HG03139 (cell line): ENCODE measurements around the gene CCL5.

Experiments
- ATAC-seq: cut with Tn5 transposase; IDR thresholded peaks from one replicate; pipeline ENCODE4 v1.9.1; 2021; ENCODE audit not compliant: unreplicated experiment

The CCL5 gene

DNA sequence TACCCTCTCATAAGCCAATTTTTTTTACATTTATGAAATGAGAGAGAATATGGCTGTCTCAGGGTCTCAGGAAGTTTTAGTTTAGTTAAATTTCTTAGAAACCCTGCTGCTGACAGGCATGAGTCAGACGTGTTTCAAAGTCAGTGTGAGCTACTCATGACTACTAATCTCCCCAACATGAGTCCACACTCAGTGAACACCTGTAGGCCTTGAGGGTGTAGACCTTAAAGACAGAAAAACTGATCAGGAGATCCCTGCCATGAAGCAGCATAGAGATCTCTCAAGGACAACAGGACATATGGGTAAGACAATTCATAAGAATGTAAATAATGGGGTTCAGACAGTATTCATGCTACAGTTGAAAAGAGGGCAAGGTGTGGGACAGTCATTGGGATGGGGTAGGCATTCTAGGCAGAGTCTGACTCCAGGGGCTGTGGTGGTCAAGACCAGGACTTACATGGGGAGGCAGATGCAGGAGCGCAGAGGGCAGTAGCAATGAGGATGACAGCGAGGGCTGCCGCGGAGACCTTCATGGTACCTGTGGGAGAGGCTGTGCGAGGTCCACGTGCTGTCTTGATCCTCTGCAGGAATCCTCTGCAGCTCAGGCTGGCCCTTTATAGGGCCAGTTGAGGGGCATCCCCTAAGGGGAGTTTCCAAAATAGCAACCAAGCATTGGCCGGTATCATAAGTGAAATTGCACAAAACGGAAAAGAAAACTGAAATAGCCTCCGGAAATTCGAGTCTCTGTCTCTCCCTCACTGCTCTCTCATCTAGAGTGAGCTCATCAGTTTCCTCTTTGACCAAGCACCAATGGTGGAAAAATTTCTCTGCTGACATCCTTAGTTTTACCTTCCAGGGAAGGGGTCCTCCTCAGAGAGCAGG, at the start of gene CCL5:
Gene CCL5, minus strand, starts transcription at position 588 of the 882 bp plus-strand sequence.
- peak; percentile 87 for ATAC-seq

DNA sequence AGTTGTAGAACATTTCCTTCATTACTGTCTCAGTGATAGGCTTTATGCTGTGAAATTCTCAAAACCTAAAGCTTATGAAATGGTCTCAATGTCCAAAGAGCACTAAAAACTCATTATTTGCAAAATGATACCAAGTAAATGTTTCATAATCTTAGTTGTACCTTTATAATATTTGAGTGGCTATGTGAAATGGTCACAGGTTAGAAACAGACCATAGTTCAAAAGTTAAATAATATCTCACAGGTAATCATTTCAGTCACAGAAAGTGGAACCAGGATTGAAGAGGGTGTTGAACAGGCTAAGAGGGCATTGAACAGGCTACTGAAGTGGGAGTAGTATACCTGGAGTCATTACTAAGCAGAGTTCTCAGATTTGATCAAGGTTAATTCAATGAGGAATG, 47.6 kb upstream of the CCL5 start:
- no peak for ATAC-seq

DNA sequence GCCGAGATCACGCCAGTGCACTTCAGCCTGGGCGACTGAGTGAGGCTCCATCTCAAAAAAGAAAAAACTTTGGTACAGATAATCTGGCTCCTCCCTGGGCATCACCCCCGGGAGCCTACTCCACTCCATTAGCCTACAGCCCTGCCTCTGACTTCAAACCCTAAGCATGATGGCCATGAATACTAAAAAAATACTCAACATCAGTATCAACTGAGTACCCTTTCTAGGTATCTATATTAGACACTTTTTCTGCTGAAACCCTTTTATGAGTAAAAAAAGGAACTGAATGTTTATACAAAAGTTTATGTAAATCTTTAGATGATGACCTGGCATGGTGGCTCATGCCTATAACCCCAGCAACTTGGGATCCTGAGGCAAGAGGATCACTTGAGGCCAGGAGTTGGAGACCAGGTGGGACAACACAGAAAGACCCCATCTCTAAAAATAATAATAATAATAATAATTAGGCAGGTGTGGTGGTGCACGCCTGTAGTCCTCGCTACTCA, 43.5 kb upstream of the CCL5 start:
- no peak for ATAC-seq

DNA sequence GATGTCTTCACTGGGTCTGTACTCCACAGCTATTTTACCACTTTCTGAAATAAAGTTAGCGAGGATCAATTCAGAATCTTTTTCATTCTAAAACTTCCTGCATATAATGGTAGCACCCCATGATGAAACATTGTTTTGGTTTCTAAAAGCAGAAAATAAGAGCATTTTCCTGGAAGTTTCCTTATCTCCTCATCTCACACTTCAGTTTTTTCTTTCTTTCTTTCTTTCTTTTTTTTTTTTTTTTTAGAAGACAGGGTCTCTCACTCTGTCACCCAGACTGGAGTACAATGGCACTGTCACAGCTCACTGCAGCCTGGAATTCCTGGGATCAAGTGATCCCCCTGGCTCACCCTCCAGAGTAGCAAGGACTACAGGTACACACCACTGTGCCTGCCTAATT, 40.1 kb upstream of the CCL5 start:
- no peak for ATAC-seq

DNA sequence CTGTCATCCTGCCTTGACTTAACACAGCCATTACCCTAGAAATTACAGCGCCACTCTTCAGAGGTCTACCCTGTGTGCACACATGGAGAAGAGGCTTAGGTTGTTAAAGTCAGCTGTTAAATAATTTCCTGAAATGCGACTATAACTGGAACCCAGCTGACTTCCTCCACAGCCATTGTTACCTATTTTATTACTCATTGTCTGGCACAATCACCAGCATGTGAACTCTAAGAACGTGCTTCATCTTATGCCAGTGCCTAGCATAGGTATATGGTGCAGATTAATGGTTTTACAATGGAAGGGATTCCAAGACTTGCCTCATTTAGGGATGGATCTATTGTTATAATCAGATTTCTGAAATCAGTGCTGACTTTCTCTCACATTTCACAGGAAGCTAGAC, 38.5 kb upstream of the CCL5 start:
- no peak for ATAC-seq

DNA sequence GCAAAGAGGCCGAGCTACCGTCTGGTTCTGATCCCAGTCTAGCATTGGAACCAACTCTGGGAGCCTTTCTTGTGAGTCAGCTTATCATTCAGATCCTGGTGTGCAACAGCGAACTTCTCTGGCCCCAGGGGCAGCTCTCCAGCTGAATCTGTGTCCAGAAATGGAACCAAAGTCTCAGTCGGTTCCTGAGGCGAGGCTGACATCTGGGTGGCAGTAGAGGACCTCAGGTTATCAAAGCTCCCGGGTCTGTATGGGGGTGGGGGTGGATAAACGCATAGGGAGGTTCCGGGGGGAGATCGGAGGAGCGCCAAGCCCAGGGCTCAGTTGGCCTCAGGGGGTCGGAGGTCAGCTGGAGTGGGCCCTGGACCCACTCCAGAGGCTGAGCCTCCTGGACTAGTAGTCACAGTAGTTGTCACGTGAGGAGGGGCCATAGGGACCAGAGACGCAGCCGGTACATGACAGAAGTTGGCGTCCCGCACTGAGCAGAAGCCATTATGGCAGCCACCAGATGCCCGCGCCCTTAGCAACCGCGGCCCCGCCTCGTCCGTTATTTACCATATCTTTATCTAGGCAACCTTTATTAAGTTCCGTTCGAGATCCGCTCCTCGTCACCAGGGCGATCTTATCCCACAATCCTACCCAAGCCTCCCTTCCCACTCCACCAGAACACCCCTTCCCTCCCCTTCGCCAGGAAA, 37.5 kb upstream of the CCL5 start:
- ATAC-seq = no peak

DNA sequence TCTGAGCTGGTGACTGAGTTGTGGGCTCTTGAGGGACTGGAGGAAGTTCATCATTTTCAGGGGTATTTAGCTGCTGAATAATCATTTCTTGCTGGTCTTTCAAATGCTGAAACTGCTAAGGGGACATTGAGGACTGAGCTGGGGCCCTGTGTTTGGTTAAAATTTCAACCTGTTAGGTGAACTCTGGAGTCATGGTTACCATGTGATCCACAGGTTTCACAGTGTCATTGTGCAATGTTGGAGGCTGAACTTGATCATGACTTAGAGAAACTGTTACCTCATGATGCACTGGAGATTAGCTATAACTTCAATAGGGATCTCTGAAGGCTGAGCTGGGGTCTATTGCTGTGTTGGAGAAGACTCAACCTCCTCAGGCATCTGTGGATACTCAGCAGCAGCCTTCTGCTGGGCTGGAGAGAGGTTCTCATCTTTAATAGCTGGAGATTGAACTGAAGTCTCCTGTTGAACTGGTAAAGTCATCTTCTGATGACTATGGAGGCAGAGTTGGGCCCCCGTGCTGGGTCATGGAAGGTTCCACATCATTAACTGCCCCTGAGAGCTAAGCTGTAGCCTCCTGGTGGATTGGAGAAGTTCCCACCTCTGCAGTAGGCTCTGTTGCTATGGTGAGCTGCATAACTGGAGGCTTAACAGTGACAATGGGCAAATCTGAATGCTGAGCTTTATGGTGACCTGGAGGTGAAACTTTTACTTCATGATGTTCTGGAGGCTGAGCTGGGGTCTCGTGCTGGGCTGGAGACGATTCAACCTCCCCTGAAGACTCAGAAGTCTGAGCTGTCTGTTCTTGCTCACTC, 35.2 kb upstream of the CCL5 start:
- ATAC-seq = no peak

DNA sequence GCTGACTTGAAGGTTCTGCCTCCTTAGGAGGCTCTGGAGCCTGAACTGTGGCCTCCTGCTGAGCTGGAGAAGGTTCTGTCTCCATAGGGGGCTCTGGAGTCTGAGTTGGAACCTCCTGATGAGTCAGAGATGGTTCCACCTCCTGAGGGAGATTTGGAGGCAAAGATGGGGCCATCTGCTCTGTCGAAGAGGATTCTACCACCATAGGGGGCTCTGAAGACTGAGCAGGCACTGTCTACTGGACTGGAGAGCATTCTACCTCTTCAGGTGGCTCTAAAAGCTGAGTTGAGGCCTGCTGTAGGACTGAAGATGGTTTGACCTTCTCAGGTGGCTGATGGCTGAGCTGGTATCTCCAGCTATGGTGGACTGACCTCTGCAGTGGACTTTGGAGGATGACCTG, 34.2 kb upstream of the CCL5 start:
- ATAC-seq = no peak

DNA sequence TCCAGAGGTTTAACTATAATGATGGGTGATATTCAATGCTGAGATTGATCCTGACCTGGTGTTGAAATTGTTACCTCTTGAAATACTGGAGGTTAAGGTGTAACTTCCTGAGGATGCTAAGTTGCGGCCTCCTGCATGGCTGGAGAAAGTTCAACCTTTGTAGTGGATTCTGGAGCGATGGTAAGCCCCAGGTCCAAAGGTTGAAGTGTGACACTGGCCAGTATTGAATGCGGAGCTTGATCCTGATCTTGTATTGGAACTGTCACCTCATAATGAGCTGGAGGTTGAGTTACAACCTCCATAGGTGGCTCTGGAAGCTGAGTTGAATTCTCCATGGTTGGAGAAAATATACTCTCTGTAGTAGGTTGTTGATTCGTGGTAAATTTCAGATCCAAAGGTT, 33.4 kb upstream of the CCL5 start:
- ATAC-seq = no peak

DNA sequence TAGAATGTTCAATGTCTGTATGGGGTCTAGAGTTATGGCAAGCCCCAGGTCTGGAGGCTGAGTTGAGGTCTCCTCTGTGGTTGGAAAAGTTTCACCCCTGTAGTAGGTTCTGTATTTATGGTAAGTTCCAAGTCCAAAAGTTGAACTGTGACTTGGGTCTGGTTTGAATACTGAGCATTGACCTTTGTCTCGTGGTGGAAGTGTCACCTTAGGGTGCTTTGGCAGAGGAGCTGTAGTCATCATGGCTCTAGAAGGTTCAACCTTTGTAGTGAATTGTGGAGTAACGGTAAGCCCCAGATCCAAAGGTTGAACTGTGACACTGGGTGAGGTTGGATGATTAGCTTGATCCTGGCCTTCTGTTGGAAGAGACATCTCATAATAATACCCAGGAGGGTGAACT, 32.8 kb upstream of the CCL5 start:
- no peak for ATAC-seq

DNA sequence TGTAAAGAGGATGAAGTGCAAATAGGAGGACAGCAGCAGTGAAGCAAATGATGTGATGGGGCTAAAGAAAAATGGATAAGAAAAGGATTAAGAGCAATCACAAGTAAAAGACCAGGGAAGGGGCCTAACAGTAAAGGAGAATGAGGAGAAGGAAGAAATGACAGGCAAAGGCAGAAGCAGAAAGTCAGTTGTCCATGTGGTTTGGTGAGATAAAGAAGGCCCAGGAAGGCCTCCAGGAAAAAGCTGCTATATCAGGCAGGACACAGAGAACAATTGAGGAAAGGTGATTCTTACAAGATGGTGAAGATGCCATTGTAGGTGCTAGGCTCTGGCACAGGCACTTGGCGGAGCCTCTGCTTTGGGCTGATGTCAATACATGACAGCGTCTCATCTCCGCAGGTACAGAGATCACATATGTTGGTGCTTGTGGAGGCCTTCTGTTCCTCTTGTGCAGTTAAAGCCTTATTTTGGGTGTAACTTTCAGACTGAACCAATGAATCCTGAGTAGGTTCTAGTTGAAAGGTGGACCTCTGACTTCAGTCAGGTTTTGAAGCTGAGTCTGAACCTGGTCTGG, 32.3 kb upstream of the CCL5 start:
- ATAC-seq = no peak

DNA sequence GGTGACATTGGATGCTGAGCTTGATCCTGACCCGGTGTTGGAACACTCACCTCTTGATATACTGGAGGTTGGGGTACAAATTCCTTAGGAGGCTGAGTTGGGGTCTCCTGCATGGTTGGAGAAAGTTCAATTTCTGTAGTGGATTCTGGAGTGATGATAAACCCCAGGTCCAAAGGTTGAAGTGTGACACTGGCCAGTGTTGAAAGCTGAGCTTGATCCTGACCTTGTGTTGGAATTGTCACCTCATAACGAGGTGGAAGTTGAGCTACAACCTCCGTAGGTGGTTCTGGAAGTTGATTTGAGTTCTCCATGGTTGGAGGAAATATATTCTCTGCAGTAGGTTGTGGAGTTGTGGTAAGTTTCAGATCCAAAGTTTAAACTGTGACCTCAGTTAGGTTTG, 29.2 kb upstream of the CCL5 start:
- ATAC-seq = no peak

DNA sequence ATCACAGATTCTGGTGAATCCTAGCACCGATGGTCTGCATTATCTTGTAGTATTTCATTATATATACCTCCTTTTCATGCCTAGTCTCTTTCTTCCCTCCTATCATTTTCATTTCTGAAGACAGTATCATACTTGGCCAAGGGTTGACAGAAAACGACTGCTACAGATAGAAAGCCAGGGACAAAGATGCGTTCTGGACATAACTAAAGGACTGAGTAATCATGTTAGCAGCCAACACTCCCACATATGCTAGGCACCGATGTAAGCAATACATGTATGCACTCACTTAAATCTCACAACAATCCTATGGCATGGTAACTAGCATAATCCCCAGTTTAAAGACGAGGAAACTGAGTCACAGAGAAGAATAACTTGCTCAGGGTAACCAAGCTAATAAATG, 27.5 kb upstream of the CCL5 start:
- no peak for ATAC-seq

DNA sequence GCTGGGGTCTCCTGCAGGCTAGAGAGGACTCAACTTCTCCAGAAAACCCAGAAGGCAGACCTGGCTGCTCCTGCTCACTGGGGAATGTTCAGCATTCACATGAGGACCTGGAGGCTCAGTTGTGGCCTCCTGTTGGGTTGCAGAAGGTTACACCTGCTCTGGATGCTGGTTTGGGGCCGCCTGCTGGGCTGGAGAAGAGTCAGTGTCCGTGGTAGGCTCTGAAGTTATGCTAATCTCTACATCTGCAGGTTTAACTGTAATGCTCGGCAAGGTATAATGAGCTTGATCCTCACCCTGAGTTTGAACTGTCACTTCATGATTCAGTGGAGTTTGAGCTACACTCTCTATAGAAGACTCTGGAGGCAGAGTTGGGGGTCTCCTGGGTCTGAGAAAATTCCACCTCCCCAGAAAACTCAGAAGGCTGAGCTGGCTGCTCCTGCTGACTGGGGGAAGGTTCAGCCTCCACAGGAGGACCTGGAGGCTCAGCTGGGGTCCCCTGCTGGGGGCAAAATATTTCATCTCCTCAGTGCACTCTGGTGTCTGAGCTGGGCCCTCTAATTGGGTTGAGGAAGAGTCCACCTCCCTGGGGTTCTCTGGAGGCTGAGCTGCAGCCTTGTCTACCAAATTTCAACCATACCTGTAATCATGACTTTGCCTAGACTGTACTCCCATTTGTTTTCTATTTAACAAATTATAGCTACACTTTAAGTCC, 26.9 kb upstream of the CCL5 start:
- ATAC-seq = no peak

DNA sequence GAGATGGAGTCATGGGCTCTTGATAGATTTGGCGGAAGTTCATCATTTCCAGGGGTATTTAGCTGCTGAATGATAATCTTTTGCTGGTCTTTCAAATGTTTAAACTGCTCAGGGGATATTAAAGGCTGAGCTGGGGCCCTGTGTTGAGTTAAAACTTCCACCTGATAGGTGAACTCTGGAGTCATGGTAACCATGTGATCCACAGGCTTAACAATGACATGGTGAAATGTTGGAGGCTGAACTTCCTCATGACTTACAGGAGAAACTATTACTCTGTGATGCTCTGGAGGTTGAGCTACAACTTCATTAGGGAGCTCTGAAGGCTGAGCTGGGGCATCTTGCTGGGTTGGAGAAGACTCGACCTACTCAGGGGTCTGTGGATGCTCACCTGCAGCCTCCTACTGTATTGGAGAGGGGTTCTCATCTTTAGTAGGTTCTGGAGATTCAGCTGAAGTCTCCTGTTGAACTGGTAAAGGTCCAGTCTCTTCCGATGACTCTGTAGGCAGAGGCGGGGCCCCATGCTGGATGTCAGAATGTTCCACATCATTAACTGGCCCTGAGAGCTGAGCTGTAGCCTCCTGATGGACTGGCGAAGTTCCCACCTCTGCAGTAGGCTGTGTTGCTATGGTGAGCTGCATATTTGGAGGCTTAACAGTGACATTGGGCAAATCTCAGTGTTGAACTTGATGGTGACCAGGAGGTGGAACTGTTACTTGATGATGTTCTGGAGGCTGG, 26.2 kb upstream of the CCL5 start:
- no peak for ATAC-seq

DNA sequence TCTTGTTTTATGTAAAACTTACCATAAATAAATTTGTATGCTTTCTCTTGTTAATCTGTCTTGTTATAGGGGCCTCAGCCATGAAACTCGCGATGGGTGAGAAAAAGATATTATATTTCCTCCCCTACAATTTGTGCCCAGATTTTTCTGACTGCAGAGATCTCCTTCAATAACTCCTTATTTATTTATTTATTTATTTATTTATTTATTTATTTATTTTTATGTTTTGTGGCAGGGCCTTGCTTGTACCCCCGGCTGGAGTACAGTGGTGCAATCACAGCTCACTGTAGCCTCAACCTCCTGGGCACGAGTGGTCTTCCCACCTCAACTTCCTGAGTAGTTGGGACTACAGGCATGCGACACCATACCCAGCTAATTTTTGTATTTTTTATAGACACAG, 23.3 kb upstream of the CCL5 start:
- no peak for ATAC-seq

DNA sequence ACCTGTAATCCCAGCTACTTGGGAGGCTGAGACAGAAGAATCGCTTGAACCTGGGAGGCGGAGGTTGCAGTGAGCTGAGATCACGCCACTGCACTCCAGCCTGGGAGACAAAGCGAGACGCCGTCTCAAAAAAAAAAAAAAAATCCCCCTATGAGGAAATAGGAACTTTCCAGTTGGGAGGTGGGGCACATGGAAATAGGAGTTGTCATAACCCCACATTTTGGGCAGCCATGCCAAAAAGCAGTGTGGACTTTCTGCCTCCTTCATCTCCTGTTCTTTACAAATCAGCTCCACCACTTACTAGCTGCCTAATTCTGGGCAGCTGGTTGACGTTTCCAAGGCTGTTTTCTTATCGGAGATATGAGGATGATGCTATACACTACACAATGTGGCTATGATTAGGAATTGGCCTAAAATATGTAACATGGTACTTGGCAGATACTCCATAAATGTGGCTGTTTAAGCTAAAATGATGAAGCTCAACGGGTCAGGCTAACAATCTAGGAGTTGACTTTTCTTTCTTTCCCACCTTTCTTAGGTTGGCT, 21.5 kb upstream of the CCL5 start:
- ATAC-seq = no peak

DNA sequence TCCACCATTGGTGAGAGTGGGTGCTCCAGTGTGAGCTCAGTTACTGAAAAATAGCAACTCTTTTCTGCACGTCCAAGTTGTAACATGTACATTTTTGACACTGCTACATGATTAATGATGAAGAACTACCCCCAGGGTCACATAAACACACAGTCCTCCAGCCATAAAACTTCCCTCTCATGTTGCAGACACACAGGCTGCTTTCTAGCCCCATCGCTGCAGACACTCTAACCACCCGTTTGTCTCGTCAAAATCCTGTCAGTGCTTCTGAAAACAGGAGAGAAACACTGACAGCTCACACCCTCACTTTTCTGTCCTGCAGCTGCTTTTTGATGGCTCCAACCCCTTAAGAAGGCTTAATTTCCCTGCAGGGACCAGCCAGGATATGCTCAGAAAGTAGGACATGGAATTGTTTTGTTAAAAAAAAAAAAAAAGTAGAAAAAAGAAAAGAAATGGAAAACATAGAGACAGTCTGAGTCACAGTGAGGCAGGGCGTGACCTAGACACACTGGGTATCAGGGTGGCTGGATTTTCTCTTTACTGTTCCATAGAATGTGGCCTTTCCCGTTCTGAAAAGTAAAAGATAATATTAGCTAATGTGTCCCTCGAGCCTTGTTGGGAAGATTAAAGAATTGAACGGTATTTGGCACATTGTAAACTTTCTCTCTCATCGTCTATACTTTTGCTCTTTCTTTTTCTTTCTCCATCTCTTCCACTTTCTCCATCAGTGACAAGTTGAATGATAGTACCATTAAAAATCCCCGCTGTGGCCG, 20.7 kb upstream of the CCL5 start:
- ATAC-seq = no peak

DNA sequence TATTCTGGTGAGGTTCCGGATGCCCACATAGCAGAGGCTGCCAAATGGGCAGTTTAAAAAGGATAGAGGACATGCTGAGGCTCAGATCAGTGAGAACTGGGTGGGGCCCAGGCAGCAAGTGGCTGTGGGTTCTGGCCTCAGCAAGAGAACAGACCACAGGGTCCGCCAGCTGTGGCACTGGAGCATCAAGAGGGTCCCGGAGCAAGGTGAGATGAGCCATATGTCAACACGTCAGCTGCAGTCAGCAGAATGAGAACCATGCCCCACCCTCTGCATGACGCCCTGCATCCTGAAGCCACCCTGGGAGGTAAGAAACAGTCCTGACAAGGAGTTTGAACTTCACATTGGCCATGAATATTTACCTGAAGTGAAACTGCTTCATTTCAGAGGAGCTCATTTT, 20.1 kb upstream of the CCL5 start:
- no peak for ATAC-seq
